Measurements from ENCODE around the gene GLS. TPM values are rescaled to one million over a fixed set of nuclear protein-coding genes. Genes with fewer than 3 reads are reported as not detected.

The GLS gene
- total and polyA plus RNA-seq, 2 of the 13 experiments (the other 11 are each of a cell fraction or from before 2014, with no cell fraction given) = 78.6 to 183 TPM

GRCh38 chr2:190881598-190882410, 1.2 kb downstream of the GLS start (continued):
- TF ChIP-seq ZNF609 (CRISPR knock-in tag; IDR thresholded peaks at IDR 0.05; ENCODE audit: borderline replicate concordance) (no peak; the same call in 1 of the 2 replicates), NFIC (IDR thresholded peaks at IDR 0.05; ENCODE audit: low read length) (0 out of 2 replicates have a peak, but pooled peaks have one; percentile 48), TIGD3 (CRISPR knock-in tag; IDR thresholded peaks at IDR 0.05; ENCODE audit: borderline replicate concordance) (no peak), ZNF776 (CRISPR knock-in tag; IDR thresholded peaks at IDR 0.05) (peak; percentile 63; the same call in 1 of the 2 replicates), ZBTB43 (CRISPR knock-in tag; conservative IDR thresholded peaks at IDR 0.05) (peak; percentile 61; the same call in 1 of the 2 replicates), ZBTB40 (IDR thresholded peaks at IDR 0.05) (no peak), ZBTB40 (CRISPR knock-in tag; IDR thresholded peaks at IDR 0.05) (peak; percentile 71; the same call in 1 of the 2 replicates), NFKB2 (CRISPR knock-in tag; IDR thresholded peaks at IDR 0.05; ENCODE audit: borderline replicate concordance) (peak; percentile 93; the same call in 1 of the 2 replicates), ZNF256 (CRISPR knock-in tag; conservative IDR thresholded peaks at IDR 0.05) (0 out of 2 replicates have a peak, but pooled peaks have one; percentile 68), ZNF34 (CRISPR knock-in tag; IDR thresholded peaks at IDR 0.05; ENCODE audit: borderline replicate concordance) (0 out of 2 replicates have a peak, but pooled peaks have one; percentile 10)

Data from HepG2 (cell line).